Activated CD8-positive, alpha-beta memory T cell treated with anti-CD3 and anti-CD28 coated beads, Interleukin-2, amount 10 ng/mL, durations not matched to agents 7 days and 5 days (primary cell): ENCODE results near the gene CHD1. TPM values are rescaled to one million over a fixed set of nuclear protein-coding genes. Genes with fewer than 3 reads are reported as not detected.

Source experiments
- ATAC-seq: fragments of 150-1000 bp; cut with Tn5 transposase; one replicate; pipeline ENCODE4 v1.10.0; 2021; ENCODE audit warnings: moderate library complexity
- CTCF ChIA-PET: fragments of 350-600 bp; sonication (Branson Sonifier 250); formaldehyde crosslinking; loops from one replicate; lab custom pipeline; 2021; ENCODE audit warnings: antibody characterized with exemption; lab: Charles Lee
- DNase-seq: peaks from one replicate; pipeline ENCODE4 v3.0.0-alpha.2; 2020
- H3K27ac Mint-ChIP-seq: one replicate; pipeline ENCODE4 v1.8.0; 2021; ENCODE audit warnings: mild to moderate bottlenecking, mixed read lengths
- H3K27me3 Mint-ChIP-seq: one replicate; pipeline ENCODE4 v1.8.0; 2021; ENCODE audit warnings: mixed read lengths
- H3K36me3 Mint-ChIP-seq: one replicate; pipeline ENCODE4 v1.8.0; 2021; ENCODE audit warnings: mild to moderate bottlenecking, mixed read lengths
- H3K4me1 Mint-ChIP-seq: one replicate; pipeline ENCODE4 v1.8.0; 2021; ENCODE audit warnings: mixed read lengths
- H3K4me3 Mint-ChIP-seq: one replicate; pipeline ENCODE4 v1.8.0; 2021; ENCODE audit warnings: mild to moderate bottlenecking, moderate library complexity, mixed read lengths
- H3K9me3 Mint-ChIP-seq: one replicate; pipeline ENCODE4 v1.8.0; 2022; ENCODE audit warnings: low read depth, mixed read lengths
- total RNA-seq, 2 experiments: library from RNA; stranded (reverse); gene quantifications; one replicate each; pipeline ENCODE4 v1.2.3, GENCODE V29; 2021

Gene CHD1
- total RNA-seq, 2 experiments from 2014 or later: 40.9 to 49.3 TPM

- ATAC-seq (peak; percentile 16), DNase-seq (no peak)
- Mint-ChIP-seq H3K27ac (peak overlapping the region; percentile 51), H3K36me3 (peaks cover 18% of the 10 kb centered on the region), H3K4me3 (no peak overlapping the region), H3K9me3 (no peaks in the 10 kb centered on the region), H3K4me1 (peaks cover 34% of the 10 kb centered on the region), H3K27me3 (no peaks in the 10 kb centered on the region)
- CTCF ChIA-PET: interaction anchor here (0.8 to 1.6 kb wide), 5 partner anchors 13 to 154 kb away, joined by 3 to 13 read pairs (median 5); partner anchors contain the start of gene CHD1
Measured at GRCh38 chr5:98906756-98907355, 22.0 kb downstream of the CHD1 start.

GRCh38 chr5:98905857-98906688 lies 22.7 kb downstream of the CHD1 start:
- no peak for DNase-seq
- Mint-ChIP-seq H3K27ac (peak overlapping the region; percentile 47), H3K4me1 (peaks cover 29% of the 10 kb centered on the region), H3K4me3 (no peak overlapping the region), H3K36me3 (peaks cover 20% of the 10 kb centered on the region), H3K27me3 (no peaks in the 10 kb centered on the region), H3K9me3 (no peaks in the 10 kb centered on the region)
- ATAC-seq: no peak
- CTCF ChIA-PET: interaction anchor here (0.8 to 2.7 kb wide), 6 partner anchors 11 to 155 kb away, joined by 3 to 30 read pairs (median 4); no protein-coding TSS in a partner anchor

DNA sequence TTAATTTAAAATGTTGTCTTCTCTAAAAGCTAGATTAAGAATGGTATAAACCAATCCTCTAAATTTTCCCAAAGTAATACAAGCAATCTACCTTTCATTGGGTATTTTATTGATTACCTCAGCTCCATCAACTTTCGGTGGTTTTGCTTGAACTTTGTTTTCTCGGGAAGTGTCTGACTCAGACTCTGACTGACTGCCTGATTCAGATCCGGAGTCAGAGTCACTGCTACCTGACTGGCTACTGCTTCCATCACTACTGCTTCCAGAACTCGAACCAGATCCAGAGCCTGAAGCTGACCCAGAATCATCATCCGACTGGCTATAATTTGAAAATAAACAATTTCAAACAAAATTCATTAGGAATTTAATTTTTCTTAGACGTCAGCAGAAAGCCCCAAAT lies 24.0 kb downstream of the CHD1 start:
- Mint-ChIP-seq H3K4me1 (peaks cover 28% of the 10 kb centered on the region), H3K27ac (no peak overlapping the region), H3K36me3 (peaks cover 25% of the 10 kb centered on the region), H3K4me3 (no peak overlapping the region), H3K27me3 (no peaks in the 10 kb centered on the region), H3K9me3 (no peaks in the 10 kb centered on the region)
- peak; percentile 45 for ATAC-seq
- CTCF ChIA-PET: interaction anchor here (0.8 to 2.7 kb wide), 8 partner anchors 9 to 157 kb away, joined by 3 to 30 read pairs (median 4); no protein-coding TSS in a partner anchor
- no peak for DNase-seq

DNA sequence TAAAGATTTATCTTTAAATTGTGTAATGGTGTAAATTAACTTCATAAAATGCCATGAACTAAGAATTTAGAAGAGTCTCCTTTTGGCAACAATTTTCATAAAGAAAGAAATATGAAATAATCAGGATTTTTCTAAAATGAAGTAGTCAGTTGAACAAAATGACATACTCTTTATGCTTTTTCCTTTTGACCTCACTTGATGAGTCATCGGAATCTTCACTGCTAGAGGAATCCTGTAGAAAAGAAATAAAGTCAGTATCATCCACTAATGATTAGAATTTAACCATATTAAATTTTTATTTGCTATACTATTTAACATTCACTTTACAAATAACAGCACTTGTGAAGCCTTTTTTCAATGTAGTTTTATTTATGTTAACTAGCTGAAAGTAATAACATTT lies 26.1 kb downstream of the CHD1 start:
- CTCF ChIA-PET: no interaction called here
- H3K4me1 Mint-ChIP-seq: peaks cover 15% of the 10 kb centered on the region
- ATAC-seq: no peak
- no peaks in the 10 kb centered on the region for H3K27me3 Mint-ChIP-seq
- no peak for DNase-seq
- H3K27ac Mint-ChIP-seq: no peak overlapping the region
- H3K36me3 Mint-ChIP-seq: peaks cover 30% of the 10 kb centered on the region
- H3K4me3 Mint-ChIP-seq: no peak overlapping the region
- no peaks in the 10 kb centered on the region for H3K9me3 Mint-ChIP-seq

- CTCF ChIA-PET: interaction anchor here (0.9 kb wide), 1 partner anchor 162 kb away, joined by 3 read pairs; no protein-coding TSS in a partner anchor
- Mint-ChIP-seq H3K4me1 (peaks cover 1% of the 10 kb centered on the region), H3K36me3 (peaks cover 38% of the 10 kb centered on the region), H3K4me3 (no peak overlapping the region), H3K27me3 (no peaks in the 10 kb centered on the region), H3K27ac (peak overlapping the region; percentile 32), H3K9me3 (no peaks in the 10 kb centered on the region)
- ATAC-seq (no peak), DNase-seq (no peak)
Measured at GRCh38 chr5:98899456-98899855, 29.4 kb downstream of the CHD1 start.

DNA sequence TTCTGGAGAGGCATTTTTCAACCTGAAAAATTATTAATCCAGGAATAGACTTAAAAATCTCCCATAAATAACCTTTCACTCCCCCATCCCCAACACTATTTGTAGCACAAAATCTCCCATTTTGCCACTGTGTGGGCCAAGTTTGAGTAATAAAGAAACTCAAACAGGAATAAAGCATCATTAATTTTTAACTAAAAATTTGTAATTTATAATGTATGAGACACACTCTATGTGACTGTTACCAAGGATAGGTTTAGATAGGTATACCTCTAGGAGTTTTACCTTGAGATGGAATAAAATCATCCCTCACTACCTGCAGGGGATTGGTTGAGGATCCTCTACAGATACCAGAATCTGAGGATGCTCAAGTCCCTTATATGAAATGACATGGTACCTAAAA lies 30.1 kb downstream of the CHD1 start:
- CTCF ChIA-PET: interaction anchor here (1.9 kb wide), 1 partner anchor 162 kb away, joined by 9 read pairs; no protein-coding TSS in a partner anchor
- Mint-ChIP-seq H3K27me3 (no peaks in the 10 kb centered on the region), H3K36me3 (peaks cover 36% of the 10 kb centered on the region)

DNA sequence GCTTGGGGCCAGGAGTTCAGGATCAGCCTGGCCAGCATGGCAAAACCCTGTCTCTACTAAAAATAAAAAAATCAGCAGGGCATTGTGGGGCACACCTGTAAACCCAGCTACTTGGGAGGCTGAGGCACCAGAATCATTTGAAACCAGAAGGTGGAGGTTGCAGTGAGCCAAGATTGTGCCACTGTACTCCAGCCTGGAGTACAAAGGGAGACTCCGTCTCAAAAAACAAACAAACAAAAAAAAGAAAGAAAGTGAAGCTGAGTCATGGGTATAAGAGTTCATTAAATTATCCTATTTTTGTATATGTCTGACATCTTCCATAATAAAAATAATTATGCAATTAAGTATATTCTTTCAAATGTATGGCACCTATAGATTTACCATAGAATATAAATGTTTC lies 37.2 kb downstream of the CHD1 start:
- H3K27ac Mint-ChIP-seq: no peak overlapping the region
- DNase-seq: no peak
- no peaks in the 10 kb centered on the region for H3K27me3 Mint-ChIP-seq
- CTCF ChIA-PET: no interaction called here
- peaks cover 42% of the 10 kb centered on the region for H3K36me3 Mint-ChIP-seq
- no peak overlapping the region for H3K4me3 Mint-ChIP-seq
- no peak for ATAC-seq
- H3K9me3 Mint-ChIP-seq: no peaks in the 10 kb centered on the region
- H3K4me1 Mint-ChIP-seq: no peaks in the 10 kb centered on the region

More for the DNA sequence above, 30.1 kb downstream of the CHD1 start:
- no peaks in the 10 kb centered on the region for H3K9me3 Mint-ChIP-seq
- peaks cover 1% of the 10 kb centered on the region for H3K4me1 Mint-ChIP-seq
- no peak overlapping the region for H3K27ac Mint-ChIP-seq
- H3K4me3 Mint-ChIP-seq: no peak overlapping the region
- ATAC-seq: no peak
- no peak for DNase-seq

GRCh38 chr5:98880598-98880997 lies 48.2 kb downstream of the CHD1 start:
- CTCF ChIA-PET: no interaction called here
- no peak overlapping the region for H3K4me3 Mint-ChIP-seq
- H3K27me3 Mint-ChIP-seq: no peaks in the 10 kb centered on the region
- no peak overlapping the region for H3K27ac Mint-ChIP-seq
- peaks cover 12% of the 10 kb centered on the region for H3K4me1 Mint-ChIP-seq
- no peak for DNase-seq
- ATAC-seq: no peak
- no peaks in the 10 kb centered on the region for H3K9me3 Mint-ChIP-seq
- peaks cover 55% of the 10 kb centered on the region for H3K36me3 Mint-ChIP-seq

GRCh38 chr5:98880151-98880550 lies 48.7 kb downstream of the CHD1 start:
- CTCF ChIA-PET: no interaction called here
- Mint-ChIP-seq H3K27ac (no peak overlapping the region), H3K36me3 (peaks cover 56% of the 10 kb centered on the region), H3K27me3 (no peaks in the 10 kb centered on the region), H3K4me3 (no peak overlapping the region), H3K9me3 (no peaks in the 10 kb centered on the region), H3K4me1 (peaks cover 12% of the 10 kb centered on the region)
- ATAC-seq: peak; percentile 16
- no peak for DNase-seq

DNA sequence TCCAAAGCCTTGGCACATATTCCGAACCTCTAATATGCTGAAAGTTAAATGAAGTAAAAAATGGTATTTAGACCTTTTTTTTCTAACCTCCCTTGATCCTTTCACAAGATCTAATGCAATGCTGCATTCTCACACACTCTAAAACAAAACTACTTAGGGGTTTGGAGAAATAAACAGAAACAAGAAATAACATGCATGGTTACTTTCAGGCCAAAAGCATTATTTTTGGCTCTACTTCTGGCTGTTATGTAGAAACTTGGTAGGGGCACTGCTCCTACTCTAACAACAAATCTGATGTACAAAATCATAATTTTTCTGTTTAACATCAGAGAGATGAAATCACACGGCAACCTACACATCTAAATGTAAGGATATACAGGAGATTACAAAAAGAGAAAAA lies 51.2 kb downstream of the CHD1 start:
- H3K36me3 Mint-ChIP-seq: peaks cover 54% of the 10 kb centered on the region
- no peaks in the 10 kb centered on the region for H3K27me3 Mint-ChIP-seq
- CTCF ChIA-PET: no interaction called here
- peaks cover 12% of the 10 kb centered on the region for H3K4me1 Mint-ChIP-seq
- no peak for ATAC-seq
- no peaks in the 10 kb centered on the region for H3K9me3 Mint-ChIP-seq
- H3K4me3 Mint-ChIP-seq: no peak overlapping the region
- no peak overlapping the region for H3K27ac Mint-ChIP-seq
- no peak for DNase-seq

- Mint-ChIP-seq H3K27me3 (no peaks in the 10 kb centered on the region), H3K9me3 (no peaks in the 10 kb centered on the region), H3K27ac (no peak overlapping the region), H3K36me3 (peaks cover 53% of the 10 kb centered on the region), H3K4me3 (no peak overlapping the region), H3K4me1 (peaks cover 7% of the 10 kb centered on the region)
- ATAC-seq (no peak), DNase-seq (no peak)
- CTCF ChIA-PET: no interaction called here
Measured at GRCh38 chr5:98872674-98873073, 56.1 kb downstream of the CHD1 start.

DNA sequence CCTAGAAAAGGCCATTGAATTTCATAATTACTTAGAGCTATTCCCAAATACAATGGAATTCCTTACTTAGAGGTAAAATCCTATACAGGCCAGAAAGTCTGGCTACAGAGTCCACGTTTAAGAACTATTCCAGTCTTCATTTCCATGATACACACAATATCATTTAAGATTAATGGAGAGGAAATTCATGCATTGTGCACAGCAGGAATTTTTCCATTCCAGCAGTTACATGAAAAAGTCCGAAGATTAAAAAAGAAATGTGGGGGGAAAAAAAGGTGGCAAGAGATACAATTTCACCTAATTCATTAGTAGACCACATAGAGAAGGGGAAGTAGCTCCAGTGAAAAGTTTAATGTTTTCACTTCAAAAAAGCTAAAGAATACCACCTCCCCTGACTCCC lies 63.1 kb downstream of the CHD1 start:
- no peaks in the 10 kb centered on the region for H3K27me3 Mint-ChIP-seq
- no peak overlapping the region for H3K4me3 Mint-ChIP-seq
- peaks cover 44% of the 10 kb centered on the region for H3K36me3 Mint-ChIP-seq
- ATAC-seq (no peak), DNase-seq (no peak)
- CTCF ChIA-PET: interaction anchor here (1.3 to 1.6 kb wide), 2 partner anchors 26 to 97 kb away, joined by 4 read pairs; no protein-coding TSS in a partner anchor
- no peak overlapping the region for H3K27ac Mint-ChIP-seq
- peaks cover 3% of the 10 kb centered on the region for H3K4me1 Mint-ChIP-seq
- H3K9me3 Mint-ChIP-seq: no peaks in the 10 kb centered on the region

- CTCF ChIA-PET: no interaction called here
- peaks cover 4% of the 10 kb centered on the region for H3K36me3 Mint-ChIP-seq
- no peaks in the 10 kb centered on the region for H3K27me3 Mint-ChIP-seq
- H3K9me3 Mint-ChIP-seq: peaks cover 2% of the 10 kb centered on the region
- no peaks in the 10 kb centered on the region for H3K4me1 Mint-ChIP-seq
- DNase-seq (no peak), ATAC-seq (no peak)
- H3K4me3 Mint-ChIP-seq: no peak overlapping the region
- H3K27ac Mint-ChIP-seq: no peak overlapping the region
Measured at GRCh38 chr5:98847054-98847453, 81.8 kb downstream of the CHD1 start.
